Measurements from ENCODE around the gene TYW1B.

GRCh38 chr7:72751378-72751777, 76.6 kb downstream of the TYW1B start:
- no peak for TF ChIP-seq POLR2A (IDR thresholded peaks at IDR 0.05; ENCODE audit: low read depth, low read length)
- TF ChIP-seq POLR2AphosphoS5 (IDR thresholded peaks at IDR 0.05; ENCODE audit: insufficient read depth, low read depth, low read length), result no peak
- no peak for TF ChIP-seq CTCF (IDR thresholded peaks at IDR 0.05; ENCODE audit: extremely low read depth in 1 of 2, insufficient read depth in 1 of 2, low read depth in 1 of 2, low read length in 2 of 2)
- TF ChIP-seq MYC (IDR thresholded peaks at IDR 0.05; ENCODE audit: low read depth, low read length), result no peak
- TF ChIP-seq EZH2 (IDR thresholded peaks at IDR 0.05; ENCODE audit: borderline replicate concordance, low read depth, low read length, severe bottlenecking), result no peak
- TF ChIP-seq MAX (IDR thresholded peaks at IDR 0.05; ENCODE audit: insufficient read depth, insufficient read length), result no peak
- no peak for TF ChIP-seq JUN (IDR thresholded peaks at IDR 0.05; ENCODE audit: borderline replicate concordance, insufficient read depth, insufficient read length, low read depth)
- no peak for TF ChIP-seq GATA2 (IDR thresholded peaks at IDR 0.05; ENCODE audit: insufficient read depth, insufficient read length, low read depth, low read length)
- TF ChIP-seq FOS (IDR thresholded peaks at IDR 0.05; ENCODE audit: borderline replicate concordance, insufficient read depth, low read length), result no peak
